Stimulated activated CD8-positive, alpha-beta memory T cell treated with anti-CD3 and anti-CD28 coated beads, Interleukin-12 subunit alpha, Interleukin-12 subunit beta, amount 100 ng/mL, for 1 hour (primary cell): ENCODE measurements around the gene AGAP5.

Experiments used
- DNase-seq: peaks from one replicate; pipeline ENCODE4 v3.0.0-alpha.2; 2020; ENCODE audit warnings: low read depth

The AGAP5 gene

DNA sequence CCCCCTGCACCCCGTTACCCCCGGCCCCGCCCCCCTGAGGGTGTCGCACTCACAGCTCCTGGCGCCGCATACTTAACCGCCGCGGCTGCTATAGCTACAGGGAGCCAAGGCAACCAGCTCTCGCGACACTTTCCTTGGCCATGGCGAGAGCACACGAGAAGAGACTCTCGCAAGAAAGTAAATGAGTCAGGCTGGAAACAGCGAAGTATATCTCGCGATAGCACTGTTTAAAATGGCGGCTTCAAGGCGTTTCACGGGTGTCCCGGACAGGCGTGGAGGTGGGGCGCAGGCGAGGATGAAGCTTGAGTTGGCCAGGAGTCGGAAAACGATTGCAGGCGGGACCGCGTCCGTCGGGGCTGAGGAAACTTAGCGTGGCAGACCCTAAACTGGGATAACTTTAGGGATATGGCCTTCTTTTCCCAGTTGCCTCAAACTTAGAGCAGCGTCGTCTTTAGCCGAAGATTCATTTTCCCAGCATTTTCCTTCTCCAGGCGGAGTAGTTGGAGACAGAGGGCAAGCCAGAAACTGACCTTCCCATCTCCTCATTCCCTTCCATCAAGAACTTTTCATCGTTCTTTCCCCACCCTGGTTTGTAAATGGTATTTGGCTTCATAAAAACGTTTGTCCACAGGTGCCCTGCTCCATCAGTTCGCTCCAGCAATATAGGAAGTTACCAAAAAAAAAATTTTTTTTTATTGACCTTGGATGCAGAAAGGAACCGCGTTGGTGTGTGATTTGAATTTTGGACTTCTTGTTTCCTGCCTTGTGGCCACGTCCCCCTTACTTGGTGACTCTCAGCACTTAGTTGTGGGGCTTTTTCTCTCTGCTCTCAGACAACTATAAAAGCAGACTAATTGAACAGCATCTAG lies 71.8 kb downstream of the AGAP5 start:
- peak; percentile 83 for DNase-seq

DNA sequence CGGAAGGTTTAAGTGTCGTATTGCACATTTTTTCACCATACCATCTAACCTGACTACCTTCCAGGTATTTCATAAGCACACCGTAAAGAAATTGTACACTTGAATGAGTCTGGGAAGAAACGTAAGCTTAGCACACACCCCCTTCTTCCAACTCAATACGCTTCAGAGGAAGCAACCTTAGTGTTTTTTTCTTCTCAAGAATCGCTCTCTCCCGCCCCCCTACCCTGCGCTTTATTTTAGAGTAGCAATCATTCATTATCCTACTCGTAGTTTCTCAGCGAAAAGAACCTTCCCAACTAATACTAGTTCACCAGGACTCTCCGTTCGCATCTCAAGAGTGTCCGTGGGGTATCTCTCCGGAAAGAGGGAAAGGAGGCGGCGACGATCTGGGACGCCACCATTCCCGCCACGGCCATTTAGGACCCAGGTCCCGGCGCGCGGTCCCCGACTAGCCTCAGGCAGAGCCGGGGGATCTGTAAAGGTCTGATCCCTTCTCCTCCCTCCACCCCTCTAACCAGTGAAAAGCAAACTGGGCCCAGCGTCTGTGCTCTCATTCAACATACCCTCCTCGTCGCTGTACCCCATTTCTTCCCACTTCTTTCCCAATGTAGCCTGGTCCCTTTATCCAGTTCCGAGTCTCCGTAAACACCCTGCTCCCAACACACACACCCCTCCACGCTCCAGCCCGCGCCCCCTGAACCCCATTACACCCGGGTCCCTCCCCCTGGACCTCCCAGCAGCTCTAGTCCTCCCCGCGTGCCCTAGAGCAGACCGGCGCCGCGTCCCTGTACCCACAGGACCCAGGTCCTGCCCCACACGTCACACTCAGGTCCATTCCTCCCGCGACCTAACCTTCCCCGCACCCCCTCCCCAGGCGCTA lies 72.7 kb downstream of the AGAP5 start:
- peak; percentile 16 for DNase-seq
